GM19397 (cell line): ENCODE data around the gene DEDD2.

Source experiments
- ATAC-seq: cut with Tn5 transposase; IDR thresholded peaks from one replicate; pipeline ENCODE4 v1.9.1; 2021; ENCODE audit warnings: mild to moderate bottlenecking, moderate library complexity; ENCODE audit not compliant: unreplicated experiment

DEDD2 gene

GRCh38 chr19:42175952-42176648, 41.4 kb downstream of the DEDD2 start:
- no peak for ATAC-seq

DNA sequence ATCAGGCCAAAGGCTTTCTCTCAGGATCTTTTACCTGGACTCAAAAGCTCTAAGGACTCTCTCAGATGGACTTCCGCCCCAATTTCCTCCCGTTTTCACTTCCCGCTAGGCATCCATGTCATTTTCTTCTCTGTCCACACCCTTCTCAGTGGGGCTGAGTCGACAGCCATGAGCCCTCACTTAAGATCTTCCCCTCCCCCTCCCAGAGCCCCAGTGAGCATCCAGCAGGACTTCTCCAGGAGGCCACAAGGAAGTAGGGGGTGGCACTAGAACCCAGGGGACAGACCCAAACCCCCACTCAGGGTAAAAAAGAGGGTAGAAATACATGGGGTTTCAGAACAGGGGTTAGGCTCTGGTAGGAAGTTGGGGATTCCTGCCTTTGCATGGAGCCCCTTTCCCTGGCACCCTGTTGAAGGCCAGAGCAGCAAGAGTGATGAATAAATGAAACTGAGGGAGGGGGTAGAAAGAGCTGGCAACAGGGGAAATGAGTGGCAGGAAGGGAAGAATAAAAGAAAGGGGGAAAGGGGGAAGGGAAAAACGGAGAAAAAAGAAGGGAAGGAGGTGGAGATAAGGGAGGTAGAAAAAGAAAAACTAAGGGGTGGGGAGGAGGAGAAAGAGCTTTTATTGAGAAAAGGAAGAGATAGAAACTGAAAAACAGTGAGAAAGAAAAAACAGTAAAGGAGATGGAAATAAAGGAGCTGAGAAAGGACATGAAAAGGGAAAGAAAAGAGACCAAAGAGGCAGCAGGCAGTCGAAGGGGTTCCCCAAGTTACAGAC, 42.3 kb downstream of the DEDD2 start:
- ATAC-seq = no peak

DNA sequence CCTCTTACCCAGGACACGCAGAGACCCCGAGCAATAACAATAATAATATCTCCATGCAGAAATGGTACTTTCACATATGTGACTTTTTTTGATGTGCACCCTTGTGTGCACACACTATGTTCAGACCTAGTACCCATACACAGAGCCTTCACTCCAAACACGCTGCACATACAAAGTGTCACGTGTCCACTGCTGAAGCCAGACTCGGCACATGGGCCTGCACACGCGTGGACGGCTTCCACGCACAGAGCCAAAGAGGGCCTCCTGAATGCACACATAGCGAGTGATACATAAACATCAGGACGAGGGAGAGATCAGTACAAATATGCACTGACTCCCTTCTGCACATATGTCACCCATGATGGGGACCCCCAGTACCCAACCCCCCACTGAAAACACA, 43.3 kb downstream of the DEDD2 start:
- no peak for ATAC-seq

DNA sequence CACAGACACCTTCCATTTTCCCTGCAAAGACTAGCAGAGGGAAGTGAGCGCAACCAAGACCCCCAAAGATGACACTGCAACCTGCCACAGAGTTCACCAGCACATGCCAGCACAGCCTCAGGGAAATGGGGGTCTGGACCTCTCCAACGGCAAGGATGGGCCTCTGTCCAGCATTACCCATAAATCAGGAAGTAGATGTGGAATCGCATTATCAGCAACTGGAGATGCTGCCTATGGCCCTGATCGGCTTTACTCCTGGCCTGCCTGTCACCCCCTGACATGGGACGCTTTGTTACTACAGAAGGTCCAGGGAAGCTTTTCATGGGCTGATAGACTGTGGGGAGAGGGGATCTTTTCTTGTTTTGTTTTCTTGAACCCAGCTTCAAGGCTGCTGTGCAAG, 43.8 kb downstream of the DEDD2 start:
- ATAC-seq = no peak

GRCh38 chr19:42172261-42172660, 45.2 kb downstream of the DEDD2 start:
- no peak for ATAC-seq

DNA sequence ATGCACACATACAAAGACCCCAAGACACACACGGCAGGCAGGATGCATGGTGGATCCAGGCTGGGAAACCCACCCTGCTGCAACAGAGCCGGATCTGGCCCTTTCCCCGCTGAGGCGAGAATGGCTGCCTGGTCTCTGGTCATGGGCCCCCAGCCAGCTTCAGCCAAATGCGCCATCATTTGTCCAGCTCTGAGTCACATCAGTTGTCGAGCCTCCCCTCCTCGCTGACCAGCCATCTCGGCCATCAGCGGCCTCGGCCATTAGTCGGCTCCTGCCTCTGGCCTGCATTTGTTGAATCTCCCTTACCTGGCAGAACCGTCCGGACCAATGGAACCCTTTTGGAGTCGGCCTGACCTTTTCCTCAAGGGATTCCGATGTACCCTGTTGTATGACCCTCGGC, 46.8 kb downstream of the DEDD2 start:
- no peak for ATAC-seq

- no peak for ATAC-seq
Measured at GRCh38 chr19:42169486-42170413, 47.7 kb downstream of the DEDD2 start.

DNA sequence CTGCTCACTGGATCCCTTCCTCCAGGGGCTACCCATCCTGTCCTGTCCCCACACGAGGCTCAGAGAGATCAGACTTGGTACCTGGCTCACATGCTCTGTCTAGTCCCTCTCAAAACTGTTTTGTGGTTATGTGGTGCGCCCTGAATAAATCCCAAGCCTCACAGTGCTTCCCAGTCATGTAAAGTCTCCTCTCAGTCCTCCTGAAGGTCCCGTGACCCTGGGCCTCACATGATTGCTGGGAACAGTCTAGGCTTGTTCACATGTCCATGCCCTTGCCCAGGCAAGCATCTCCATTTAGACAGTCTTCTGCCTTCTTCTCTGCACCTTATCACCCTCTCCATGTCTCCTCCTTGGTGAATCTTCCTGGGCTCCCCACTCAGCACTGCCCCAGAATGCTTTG, 49.3 kb downstream of the DEDD2 start:
- no peak for ATAC-seq

DNA sequence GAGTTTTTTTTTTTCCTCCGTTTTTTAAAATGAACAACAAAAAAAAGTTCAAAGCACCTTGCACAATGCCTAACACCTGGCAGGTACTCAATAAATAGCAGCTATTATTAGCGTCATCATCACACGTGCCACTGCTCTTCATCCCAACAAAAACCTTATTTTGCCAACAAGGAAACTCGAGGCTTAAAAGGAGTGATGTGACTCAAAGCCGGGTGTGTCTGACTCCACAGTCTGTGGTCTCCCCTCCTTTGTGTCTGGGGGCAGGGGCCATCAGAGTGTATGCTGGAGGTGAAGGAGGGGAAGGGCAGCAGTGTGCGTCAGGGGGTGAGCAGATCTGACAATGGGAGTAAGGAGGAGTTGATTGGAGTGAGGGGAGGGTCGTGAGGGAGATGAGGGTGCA, 51.2 kb downstream of the DEDD2 start:
- no peak for ATAC-seq

GRCh38 chr19:42165146-42165545, 52.3 kb downstream of the DEDD2 start:
- no peak for ATAC-seq

DNA sequence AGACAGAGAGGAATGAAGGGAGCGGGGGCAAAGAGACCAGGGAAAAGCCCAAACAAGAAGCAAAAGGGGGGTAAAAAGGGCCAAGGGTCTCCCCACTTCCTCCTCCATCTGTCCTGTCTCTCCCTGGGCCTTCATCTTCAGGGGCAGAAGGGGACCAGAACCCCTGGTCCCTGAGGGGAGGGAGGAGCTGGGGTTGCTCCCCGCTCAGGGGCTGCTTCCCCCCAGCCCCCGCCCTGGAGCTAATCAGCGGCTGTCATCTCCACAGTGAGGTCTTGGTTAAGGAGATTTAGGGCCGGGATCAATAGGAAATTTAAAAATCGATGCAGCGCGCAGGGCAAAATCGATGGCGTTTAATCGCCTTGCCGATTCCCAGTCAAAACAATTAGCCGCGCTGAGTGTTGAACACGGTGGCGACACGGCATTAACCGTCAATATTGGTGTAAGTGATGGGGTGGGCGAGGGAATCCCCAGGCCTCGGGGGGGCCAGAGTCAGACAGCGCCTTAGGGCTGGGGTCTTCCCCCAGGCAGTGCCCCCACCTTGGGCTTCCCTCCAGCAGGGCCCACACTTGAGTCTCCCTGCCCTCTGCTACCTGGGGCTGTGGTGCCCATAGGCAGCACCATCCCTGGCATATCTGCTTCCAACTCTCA, 55.7 kb downstream of the DEDD2 start:
- no peak for ATAC-seq

GRCh38 chr19:42159942-42160341, 57.5 kb downstream of the DEDD2 start:
- ATAC-seq = no peak

- no peak for ATAC-seq
Measured at GRCh38 chr19:42158926-42159325, 58.6 kb downstream of the DEDD2 start.

DNA sequence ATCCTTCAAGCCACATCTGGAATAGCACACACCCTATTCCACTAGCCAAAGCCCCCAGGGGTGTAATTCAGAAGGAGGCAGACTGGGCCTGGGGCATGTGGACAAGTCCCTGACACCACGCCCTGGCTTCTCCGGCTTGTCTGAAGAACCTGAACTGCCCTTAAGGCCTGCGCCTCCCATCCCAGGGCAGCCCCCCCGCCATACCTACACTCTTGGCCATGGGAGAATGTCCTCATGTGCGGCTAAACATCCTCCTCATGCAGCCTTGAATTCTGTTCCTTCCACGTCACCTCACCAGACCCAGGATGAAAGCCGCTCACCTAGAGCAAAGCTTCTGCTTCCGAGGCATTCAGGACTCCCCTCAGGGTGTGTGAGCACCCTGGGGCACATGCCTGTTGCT, 60.9 kb downstream of the DEDD2 start:
- no peak for ATAC-seq

GRCh38 chr19:42155796-42156195, 61.7 kb downstream of the DEDD2 start:
- ATAC-seq = no peak

- no peak for ATAC-seq
Measured at GRCh38 chr19:42154471-42155323, 62.8 kb downstream of the DEDD2 start.

- no peak for ATAC-seq
Measured at GRCh38 chr19:42153672-42154433, 63.6 kb downstream of the DEDD2 start.

- no peak for ATAC-seq
Measured at GRCh38 chr19:42152910-42153671, 64.4 kb downstream of the DEDD2 start.
